Kidney epithelial cell (primary cell): ENCODE results near the gene FUBP3. TPM values are rescaled to one million over a fixed set of nuclear protein-coding genes. Genes with fewer than 3 reads are reported as not detected.

ENCODE experiments used
- DNase-seq: peaks from one replicate; pipeline ENCODE4 v3.0.0-alpha.2; 2010; ENCODE audit warnings: low read depth
- H3K27me3 ChIP-seq: 2 replicates; pipeline ENCODE4 v1.6.0; 2011; ENCODE audit warnings: low read length; ENCODE audit not compliant: control insufficient read depth, insufficient read depth
- H3K36me3 ChIP-seq: 2 replicates; pipeline ENCODE4 v1.5.1; 2011; ENCODE audit warnings: low read length; ENCODE audit not compliant: control insufficient read depth, insufficient read depth
- H3K4me3 ChIP-seq: 2 replicates; pipeline ENCODE4 v1.5.1; 2011; ENCODE audit warnings: low read depth, mild to moderate bottlenecking, control low read depth, low read length
- CTCF ChIP-seq: IDR thresholded peaks from 2 replicates; pipeline ENCODE4 v1.5.1; 2011; ENCODE audit warnings: mild to moderate bottlenecking, moderate library complexity, low read length, control low read depth, inconsistent platforms; ENCODE audit not compliant: insufficient read depth, poor library complexity, severe bottlenecking
- total RNA-seq: library from RNA; depleted of rRNA; stranded (reverse); fragments of >200 nt; gene quantifications from 2 replicates; pipeline ENCODE4 v1.2.3, GENCODE V29; 2015

FUBP3 gene
- total RNA-seq, 1 donor from 2014 or later: 49.5 TPM

- no peak for TF ChIP-seq CTCF
- Histone ChIP-seq H3K4me3 (no peak overlapping the region), H3K36me3 (no peaks in the 10 kb centered on the region), H3K27me3 (peaks cover 9% of the 10 kb centered on the region)
- no peak for DNase-seq
Measured at GRCh38 chr9:130672933-130673615, 93.7 kb downstream of the FUBP3 start.

GRCh38 chr9:130675396-130675795 is 96.0 kb downstream of the FUBP3 start:
- no peak for TF ChIP-seq CTCF
- no peaks in the 10 kb centered on the region for H3K36me3 ChIP-seq
- H3K27me3 ChIP-seq: peaks cover 10% of the 10 kb centered on the region
- DNase-seq: no peak
- no peak overlapping the region for H3K4me3 ChIP-seq

GRCh38 chr9:130677252-130677651 is 97.9 kb downstream of the FUBP3 start:
- Histone ChIP-seq H3K4me3 (no peak overlapping the region), H3K36me3 (no peaks in the 10 kb centered on the region), H3K27me3 (peaks cover 21% of the 10 kb centered on the region)
- no peak for TF ChIP-seq CTCF
- DNase-seq: no peak

- peak; percentile 56 for DNase-seq
- peaks cover 21% of the 10 kb centered on the region for H3K27me3 ChIP-seq
- peak overlapping the region; percentile 38 for H3K4me3 ChIP-seq
- no peak for TF ChIP-seq CTCF
- H3K36me3 ChIP-seq: no peaks in the 10 kb centered on the region
Measured at GRCh38 chr9:130680836-130681768, 101.7 kb downstream of the FUBP3 start.

GRCh38 chr9:130681769-130682420 is 102.5 kb downstream of the FUBP3 start:
- no peak for TF ChIP-seq CTCF
- no peak for DNase-seq
- Histone ChIP-seq H3K27me3 (peaks cover 21% of the 10 kb centered on the region), H3K4me3 (peak overlapping the region; percentile 38), H3K36me3 (no peaks in the 10 kb centered on the region)
